Measurements from ENCODE around the gene SPTB.

SPTB gene

DNA sequence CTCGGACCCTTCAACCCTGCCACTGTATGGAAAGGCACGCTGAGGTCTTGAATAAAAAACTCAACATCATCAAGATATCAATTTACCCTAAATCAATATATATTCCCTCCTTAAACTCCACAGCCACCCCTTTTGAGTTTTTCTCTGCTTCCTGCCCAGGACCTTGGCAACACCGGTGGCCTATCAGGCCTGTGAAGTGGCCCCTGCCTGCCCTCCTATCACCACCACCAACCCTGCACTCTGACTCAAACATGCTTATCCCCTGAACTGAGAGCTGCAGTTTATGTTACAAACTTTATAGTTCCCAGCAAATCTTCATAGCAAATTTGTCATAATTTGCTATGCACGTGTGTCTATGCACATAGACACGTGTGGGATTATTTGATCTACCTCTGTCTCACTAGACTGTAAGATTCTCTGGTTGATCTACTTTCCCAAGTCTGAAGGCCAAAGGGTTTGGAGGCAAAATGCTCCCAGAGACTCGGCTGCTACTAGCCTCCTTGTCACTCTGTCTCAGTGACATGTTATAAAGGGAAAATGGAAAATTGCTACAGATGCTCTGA lies 63.4 kb downstream of the SPTB start:
- no peak for DNase-seq (ENCODE audit: low read depth)
- TF ChIP-seq POLR2A (IDR thresholded peaks at IDR 0.05; ENCODE audit: extremely low read depth, insufficient read length): no peak
- TF ChIP-seq, protein P1, sequence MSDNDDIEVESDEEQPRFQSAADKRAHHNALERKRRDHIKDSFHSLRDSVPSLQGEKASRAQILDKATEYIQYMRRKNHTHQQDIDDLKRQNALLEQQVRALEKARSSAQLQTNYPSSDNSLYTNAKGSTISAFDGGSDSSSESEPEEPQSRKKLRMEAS (IDR thresholded peaks at IDR 0.05; ENCODE audit: low read depth, low read length): no peak
- TF ChIP-seq, protein P2, sequence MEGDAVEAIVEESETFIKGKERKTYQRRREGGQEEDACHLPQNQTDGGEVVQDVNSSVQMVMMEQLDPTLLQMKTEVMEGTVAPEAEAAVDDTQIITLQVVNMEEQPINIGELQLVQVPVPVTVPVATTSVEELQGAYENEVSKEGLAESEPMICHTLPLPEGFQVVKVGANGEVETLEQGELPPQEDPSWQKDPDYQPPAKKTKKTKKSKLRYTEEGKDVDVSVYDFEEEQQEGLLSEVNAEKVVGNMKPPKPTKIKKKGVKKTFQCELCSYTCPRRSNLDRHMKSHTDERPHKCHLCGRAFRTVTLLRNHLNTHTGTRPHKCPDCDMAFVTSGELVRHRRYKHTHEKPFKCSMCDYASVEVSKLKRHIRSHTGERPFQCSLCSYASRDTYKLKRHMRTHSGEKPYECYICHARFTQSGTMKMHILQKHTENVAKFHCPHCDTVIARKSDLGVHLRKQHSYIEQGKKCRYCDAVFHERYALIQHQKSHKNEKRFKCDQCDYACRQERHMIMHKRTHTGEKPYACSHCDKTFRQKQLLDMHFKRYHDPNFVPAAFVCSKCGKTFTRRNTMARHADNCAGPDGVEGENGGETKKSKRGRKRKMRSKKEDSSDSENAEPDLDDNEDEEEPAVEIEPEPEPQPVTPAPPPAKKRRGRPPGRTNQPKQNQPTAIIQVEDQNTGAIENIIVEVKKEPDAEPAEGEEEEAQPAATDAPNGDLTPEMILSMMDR (IDR thresholded peaks at IDR 0.05; ENCODE audit: low read depth, low read length): no peak
- no peak for TF ChIP-seq MYC (IDR thresholded peaks at IDR 0.05; ENCODE audit: low read depth, low read length)
- H3K4me3 ChIP-seq (ENCODE audit: low read depth, low read length): no peak overlapping the region

DNA sequence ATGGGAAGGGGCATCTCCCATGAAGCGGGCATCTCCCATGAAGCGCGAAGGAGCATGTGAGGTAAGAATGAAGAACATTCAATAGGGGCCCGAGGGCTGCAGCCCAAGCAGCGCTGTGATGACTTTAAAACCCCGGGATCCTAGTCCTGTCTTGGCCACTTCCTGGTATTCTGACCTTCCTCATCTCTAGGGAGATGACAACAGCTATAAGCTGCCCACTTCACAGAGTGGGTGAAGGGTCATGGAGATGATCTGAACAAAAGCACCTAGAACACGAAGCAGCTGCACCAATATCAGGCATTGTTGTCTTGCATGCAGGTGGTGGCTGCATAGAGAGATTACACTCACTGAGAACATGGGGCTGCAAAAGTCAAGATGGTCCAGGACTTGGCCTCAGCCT lies 64.5 kb downstream of the SPTB start:
- no peak overlapping the region for H3K4me3 ChIP-seq (ENCODE audit: low read depth, low read length)
- TF ChIP-seq, protein P1 (IDR thresholded peaks at IDR 0.05; ENCODE audit: low read depth, low read length): no peak
- no peak for TF ChIP-seq POLR2A (IDR thresholded peaks at IDR 0.05; ENCODE audit: extremely low read depth, insufficient read length)
- no peak for TF ChIP-seq MYC (IDR thresholded peaks at IDR 0.05; ENCODE audit: low read depth, low read length)
- TF ChIP-seq, protein P2 (IDR thresholded peaks at IDR 0.05; ENCODE audit: low read depth, low read length): no peak
- no peak for DNase-seq (ENCODE audit: low read depth)

DNA sequence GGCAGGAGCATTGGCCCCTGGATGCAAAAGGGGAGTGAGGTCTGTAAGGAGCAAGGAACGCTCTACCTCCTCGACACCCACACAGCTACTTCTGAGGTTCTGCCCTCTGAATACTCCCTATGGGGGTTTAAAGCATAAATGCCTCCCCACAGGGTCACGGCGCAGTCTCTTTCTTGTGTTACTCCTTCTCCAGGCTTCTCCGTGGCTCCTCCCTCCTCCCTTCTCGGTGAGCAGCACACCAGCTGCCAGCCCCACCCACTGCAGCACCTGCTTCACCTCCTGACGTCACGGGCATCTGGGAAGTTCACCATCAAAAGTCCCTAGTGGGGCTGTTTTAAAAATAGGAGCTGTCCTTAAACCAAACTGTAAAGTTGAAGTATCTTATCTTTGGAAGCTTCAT lies 67.3 kb downstream of the SPTB start:
- H3K4me3 ChIP-seq (ENCODE audit: low read depth, low read length): no peak overlapping the region
- no peak for DNase-seq (ENCODE audit: low read depth)
- no peak for TF ChIP-seq POLR2A (IDR thresholded peaks at IDR 0.05; ENCODE audit: extremely low read depth, insufficient read length)
- no peak for TF ChIP-seq MYC (IDR thresholded peaks at IDR 0.05; ENCODE audit: low read depth, low read length)
- TF ChIP-seq, protein P1 (IDR thresholded peaks at IDR 0.05; ENCODE audit: low read depth, low read length): no peak
- TF ChIP-seq, protein P2 (IDR thresholded peaks at IDR 0.05; ENCODE audit: low read depth, low read length): no peak

DNA sequence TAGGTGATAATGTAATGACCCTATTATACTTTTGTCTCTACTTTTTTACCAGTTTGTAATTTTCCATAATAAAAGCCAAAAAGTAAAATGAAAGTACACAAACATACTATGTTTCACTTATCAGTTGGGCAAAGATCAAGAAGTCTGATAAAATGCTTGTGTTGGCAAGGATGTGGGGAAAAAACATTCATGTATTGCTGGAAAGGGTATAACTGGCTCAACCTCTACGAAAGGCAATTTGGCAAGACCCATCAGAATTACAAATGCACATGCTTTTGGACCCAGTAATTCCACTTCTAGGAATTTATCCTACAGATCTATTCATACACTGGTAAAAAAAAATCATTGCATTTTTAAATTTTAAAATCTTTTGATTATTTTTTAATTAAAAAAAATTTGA lies 68.0 kb downstream of the SPTB start:
- no peak for DNase-seq (ENCODE audit: low read depth)
- H3K4me3 ChIP-seq (ENCODE audit: low read depth, low read length): no peak overlapping the region
- TF ChIP-seq, protein P1 (IDR thresholded peaks at IDR 0.05; ENCODE audit: low read depth, low read length): no peak
- TF ChIP-seq, protein P2 (IDR thresholded peaks at IDR 0.05; ENCODE audit: low read depth, low read length): no peak
- no peak for TF ChIP-seq POLR2A (IDR thresholded peaks at IDR 0.05; ENCODE audit: extremely low read depth, insufficient read length)
- TF ChIP-seq MYC (IDR thresholded peaks at IDR 0.05; ENCODE audit: low read depth, low read length): no peak

DNA sequence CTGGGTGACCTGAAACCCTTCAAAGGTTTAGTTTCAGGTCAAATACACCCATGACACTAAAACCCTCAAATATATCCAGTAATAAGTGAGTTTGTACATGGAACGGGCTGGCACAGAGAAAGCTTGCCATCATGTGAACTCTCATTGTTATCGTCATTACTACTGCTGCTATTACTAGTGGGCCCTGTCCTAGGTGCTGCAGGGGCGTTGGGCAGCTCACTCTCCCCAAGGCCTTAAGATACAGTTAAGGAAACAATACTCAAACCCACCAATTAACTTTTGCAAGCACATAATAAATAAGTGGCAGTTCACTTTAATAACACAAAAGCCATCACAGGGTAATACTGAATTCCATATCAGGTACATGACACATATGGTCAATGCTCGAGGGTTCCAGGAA lies 71.3 kb downstream of the SPTB start:
- TF ChIP-seq, protein P2 (IDR thresholded peaks at IDR 0.05; ENCODE audit: low read depth, low read length): no peak
- TF ChIP-seq MYC (IDR thresholded peaks at IDR 0.05; ENCODE audit: low read depth, low read length): no peak
- TF ChIP-seq, protein P1 (IDR thresholded peaks at IDR 0.05; ENCODE audit: low read depth, low read length): no peak
- no peak for TF ChIP-seq POLR2A (IDR thresholded peaks at IDR 0.05; ENCODE audit: extremely low read depth, insufficient read length)
- no peak for DNase-seq (ENCODE audit: low read depth)
- no peak overlapping the region for H3K4me3 ChIP-seq (ENCODE audit: low read depth, low read length)
